Femur (tissue), 1 donor: ENCODE results near the gene LEMD2.

Experiments
- DNase-seq: peaks from one replicate; pipeline ENCODE4 v3.0.0-alpha.2; 2017

Gene LEMD2

GRCh38 chr6:33819021-33819420, 30.1 kb upstream of the LEMD2 start:
- DNase-seq = no peak

DNA sequence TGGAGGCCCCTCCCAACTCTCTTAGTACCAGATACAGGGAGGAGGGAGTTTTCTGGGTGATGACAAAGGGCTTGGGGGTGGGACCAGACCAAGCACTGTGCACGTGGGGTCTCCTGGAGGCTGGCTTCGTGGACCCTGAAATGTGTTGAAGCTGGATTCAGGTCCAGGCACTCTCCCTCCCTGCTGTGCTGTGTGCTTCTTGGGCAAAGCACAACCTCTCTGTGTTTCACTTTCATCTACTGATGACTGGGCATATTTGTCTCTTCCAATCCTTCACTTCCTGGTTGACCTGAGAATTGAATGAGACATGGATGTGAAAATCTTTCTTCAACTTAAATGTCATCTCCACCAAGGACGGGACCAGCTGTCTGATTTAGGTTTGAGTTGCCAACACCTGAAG, 29.4 kb upstream of the LEMD2 start:
- DNase-seq = no peak

GRCh38 chr6:33817489-33817888, 28.6 kb upstream of the LEMD2 start:
- no peak for DNase-seq

- DNase-seq = no peak
Observed at GRCh38 chr6:33816911-33817310, 28.0 kb upstream of the LEMD2 start.

DNA sequence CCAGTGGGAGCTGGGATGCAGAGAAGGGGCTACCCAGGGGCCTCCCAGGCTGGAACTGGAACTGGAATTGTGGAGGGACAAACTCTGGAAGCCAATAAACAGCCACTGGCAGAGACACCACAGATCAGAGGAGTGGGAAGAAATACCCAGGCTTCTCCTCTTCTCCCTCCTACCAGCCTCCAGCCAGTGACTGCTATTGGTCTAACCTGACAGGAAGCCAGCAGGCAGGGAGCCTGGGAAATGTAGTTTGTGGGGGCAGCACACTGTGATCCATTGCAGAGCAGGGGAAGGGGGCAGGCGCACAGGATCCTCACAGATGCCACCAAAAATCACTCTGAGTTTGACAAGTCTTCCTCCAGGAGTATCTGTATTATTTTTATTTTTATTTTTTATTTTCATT, 26.9 kb upstream of the LEMD2 start:
- DNase-seq = no peak

DNA sequence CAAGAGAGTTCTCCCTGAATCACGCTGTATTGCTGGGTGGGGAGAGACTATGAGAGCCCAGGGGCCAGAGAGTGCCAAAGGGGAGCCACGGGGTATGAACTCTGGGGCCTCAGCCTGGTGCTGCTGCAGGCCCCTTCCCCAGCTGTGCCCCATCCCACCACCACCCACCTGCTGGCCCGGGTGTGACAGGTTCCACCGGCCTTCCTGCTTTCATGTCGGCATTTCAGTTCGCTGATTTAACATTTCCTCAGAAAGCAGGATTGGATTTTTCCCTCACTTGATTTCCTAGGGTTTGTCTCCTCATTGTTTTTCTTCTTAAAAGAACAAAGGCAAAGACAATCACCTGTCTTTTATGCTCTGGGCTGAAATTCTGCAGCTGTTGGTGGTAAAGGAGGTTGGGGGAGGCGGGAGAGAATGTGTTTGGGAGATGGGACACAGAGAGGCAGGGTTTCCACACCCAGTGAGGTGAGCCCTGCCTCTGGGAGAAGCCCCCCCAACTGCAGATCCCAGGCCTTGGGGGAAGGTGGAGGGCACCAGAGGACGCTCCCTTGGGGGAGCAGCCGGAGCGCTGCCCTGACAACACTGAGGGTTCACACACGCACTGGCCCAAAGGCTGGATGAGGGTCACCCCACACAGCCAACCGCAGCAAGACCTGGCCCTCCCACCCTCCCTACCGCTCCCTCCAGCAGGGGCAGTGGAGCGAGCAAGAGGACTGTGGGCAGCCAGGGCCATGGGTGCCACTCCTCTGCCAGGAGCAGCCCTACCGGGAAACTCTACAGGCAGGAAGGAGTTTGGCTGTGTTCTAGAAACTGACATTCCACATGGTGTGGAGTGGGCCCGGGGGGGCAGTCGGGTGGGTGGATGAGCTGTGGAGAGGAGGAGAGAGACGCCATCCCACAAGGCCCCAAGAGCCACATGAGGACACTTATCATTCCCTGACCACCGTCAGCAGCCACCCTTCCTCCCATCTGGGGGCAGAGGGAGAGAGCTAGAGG, 25.4 kb upstream of the LEMD2 start:
- DNase-seq = no peak

DNA sequence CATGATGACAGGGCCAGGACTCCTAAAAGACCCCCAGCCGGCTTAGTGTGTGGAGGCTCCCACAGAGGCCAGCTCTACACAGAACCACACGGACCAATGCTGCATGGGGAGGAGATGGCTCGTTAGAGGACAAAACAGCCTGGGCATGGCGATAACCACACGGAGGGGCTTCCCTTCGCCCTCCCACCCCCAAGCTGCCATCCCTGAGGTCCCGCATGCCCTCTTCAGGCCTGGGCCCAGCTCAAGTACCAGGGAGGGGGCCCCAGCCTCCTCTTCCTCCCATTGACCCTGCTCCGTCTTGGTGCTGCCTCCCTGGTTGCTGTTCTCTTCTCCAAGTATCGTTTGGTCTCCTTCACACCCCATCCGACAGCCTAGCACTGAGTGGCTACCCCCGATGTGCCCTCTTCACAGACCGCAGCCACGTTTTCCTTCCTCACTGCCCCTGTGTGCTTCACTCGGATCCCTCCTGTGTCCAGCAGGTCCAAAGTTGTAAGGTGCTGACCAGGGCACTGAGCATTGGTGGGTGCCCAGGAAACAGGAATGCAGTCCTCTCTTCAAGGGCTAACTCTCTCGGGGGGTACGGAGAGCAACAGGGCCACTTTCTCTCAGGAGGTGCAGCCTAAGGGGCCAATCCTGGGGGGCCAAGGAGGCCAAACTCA, 24.4 kb upstream of the LEMD2 start:
- DNase-seq = no peak

DNA sequence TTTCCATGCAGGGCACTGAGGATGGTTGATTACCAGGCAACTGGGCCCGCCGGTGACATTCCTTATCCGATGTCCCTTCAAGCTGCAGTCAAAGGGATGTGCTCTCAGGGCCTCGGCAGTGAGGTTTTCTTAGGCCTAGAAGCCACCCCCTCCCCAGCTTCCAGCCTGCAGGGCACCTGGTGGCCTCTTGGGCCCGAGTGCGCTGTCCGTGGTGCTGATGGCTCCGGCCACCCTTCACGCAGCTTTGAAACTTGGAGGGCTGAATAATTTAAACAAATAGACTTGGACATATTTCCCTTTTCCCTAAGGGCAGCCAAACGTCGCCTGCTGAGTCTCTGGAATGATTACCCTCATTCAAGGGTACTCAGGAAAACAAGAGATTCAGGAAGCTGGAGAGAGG, 23.7 kb upstream of the LEMD2 start:
- DNase-seq = peak; percentile 69

DNA sequence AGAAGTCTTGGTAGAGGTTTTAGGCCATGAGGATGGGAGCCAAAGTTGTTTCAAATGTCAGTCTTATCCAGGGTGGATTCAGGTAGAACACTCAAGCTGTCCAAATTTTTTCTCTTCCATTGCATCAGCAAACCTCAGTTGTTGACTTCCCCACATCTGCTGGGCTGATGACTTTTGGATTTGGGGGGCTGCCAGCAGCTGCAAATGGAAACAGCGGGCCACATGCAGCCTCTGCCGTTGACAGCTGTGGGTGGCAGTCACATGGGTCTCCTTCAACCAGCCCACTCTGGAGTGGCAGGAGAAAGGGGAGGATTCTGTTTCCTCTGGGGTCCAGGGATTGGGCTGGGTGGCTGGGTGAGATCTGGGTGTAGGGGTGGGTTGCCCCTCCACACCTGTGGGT, 20.7 kb upstream of the LEMD2 start:
- peak; percentile 59 for DNase-seq

DNA sequence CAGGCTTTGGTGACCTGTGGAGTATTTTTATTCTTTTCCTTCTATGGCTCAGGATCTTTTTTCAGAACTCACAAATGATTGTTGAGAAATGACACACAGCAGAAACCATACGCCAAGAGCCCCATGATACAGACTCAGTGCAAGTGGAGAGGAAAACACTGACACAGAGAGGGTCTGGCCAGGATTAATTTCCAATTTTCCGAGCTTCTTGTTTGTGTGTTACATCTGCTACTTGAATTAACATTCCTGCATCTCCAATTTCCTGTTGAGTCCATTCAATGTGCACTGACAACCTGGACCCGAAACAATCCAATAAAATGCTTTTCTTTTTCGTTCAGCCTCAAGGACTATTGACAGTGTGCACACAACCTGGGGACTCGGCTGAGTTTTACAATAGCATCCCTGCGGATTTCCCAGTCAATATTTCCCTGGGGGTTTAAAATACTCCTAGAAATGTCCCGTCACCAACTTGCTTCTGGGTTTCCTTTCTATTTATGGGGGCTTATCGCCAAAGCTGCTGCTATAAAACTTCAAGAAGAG, 19.8 kb upstream of the LEMD2 start:
- no peak for DNase-seq

- DNase-seq = no peak
Observed at GRCh38 chr6:33807606-33808005, 18.7 kb upstream of the LEMD2 start.

GRCh38 chr6:33806841-33807240, 17.9 kb upstream of the LEMD2 start:
- DNase-seq = no peak

- DNase-seq = no peak
Observed at GRCh38 chr6:33803571-33804053, 14.7 kb upstream of the LEMD2 start, which contains the start of gene MLN. Gene MLN (minus strand): TSS chr6:33804003. CDS start chr6:33801163, 2,840 bp downstream.

DNA sequence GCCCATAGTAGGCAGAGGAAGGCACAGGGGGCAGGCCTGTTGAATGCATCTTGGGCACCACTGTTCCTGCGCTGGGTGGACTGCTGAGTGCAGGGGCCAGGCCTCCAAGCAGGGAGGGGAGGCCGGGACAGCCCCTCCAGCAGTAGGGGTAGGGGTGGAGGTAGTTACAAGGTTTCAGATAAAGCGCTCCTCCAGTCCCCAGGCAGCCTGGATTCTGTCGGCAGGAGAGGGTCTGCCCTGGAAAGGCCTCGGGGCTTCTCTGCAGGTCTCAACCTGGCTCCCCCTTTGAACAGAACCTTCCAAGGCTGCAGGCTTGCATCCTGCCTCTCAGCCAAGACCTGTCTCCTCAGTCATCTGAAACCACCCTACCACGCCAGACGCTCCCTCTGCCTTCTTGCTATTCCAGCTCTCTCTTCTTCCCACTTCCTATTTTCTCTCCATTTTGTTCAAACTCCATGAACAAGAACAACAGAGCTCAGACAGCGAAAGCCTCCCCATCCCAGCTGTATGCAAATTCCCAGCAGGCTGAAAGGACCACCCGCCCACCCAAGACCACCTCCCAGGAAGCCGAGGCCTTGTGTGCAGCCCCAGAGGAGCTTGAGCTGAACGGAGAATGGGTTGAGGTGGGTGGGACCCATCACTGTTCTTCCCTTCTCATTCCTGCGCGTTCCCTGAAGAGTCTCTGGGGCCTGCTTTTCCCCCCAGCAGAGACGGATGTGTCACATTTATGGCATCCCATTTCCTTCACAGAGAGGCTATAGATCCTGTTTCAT, 13.4 kb upstream of the LEMD2 start:
- no peak for DNase-seq

- no peak for DNase-seq
Observed at GRCh38 chr6:33801611-33802010, 12.7 kb upstream of the LEMD2 start.

GRCh38 chr6:33800248-33800969, 11.5 kb upstream of the LEMD2 start:
- no peak for DNase-seq

DNA sequence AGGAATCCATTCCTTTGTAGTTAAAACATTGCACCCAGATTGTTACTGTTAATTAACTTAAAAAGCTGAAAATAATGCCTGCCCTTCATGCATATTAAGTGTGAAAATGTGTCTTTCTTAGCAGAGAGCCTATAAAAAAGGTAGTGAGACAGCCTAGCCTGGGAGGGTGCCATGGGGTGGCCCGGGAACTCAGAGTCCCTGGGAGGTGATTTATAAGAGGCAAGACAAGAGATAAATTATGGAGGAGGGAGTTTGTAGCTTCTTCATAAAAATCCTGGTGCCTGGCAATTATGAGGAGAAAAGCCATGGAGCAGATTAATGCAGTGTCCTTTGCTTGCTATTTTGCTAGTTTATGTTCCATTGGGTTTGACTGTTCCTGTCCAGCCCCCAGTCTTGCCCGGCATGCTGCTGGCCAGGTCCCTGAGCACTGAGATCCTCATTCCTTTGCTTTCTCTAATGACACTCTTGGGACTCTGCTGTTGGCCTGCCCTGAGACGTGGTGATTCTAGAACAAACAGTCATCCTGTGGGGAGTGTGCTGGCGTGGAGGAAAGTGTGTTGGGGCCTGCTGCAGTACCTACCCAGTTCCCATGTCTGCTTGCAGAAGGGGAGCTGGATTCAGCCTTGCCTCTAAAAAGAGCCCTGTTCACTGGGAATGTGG, 10.7 kb upstream of the LEMD2 start:
- no peak for DNase-seq

DNA sequence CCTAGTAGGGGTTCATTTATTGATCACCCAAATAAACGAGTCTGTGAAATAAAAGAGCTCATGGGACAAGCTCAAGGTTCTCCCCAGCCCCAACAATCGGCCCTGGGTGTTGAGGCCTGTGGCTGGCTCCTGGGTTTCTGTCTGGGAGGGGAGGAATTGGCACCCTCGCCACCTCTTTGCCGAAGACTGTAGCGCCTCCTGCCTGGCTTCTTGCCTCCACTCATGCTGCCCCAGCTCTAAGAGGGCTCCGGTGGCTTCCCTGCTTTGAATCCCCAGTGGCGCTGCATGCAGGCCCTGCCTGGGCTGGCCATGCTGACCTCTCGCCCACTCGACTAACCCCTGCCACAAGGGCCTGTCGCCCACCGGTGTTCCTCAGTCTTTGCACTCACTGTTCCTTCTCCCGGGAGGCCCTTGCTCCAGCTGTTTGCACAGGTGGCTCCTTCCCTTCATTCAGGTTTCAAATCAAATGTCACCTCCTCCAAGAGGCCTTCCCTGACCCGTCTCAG, 9.5 kb upstream of the LEMD2 start:
- DNase-seq = no peak

- no peak for DNase-seq
Observed at GRCh38 chr6:33797626-33798342, 8.9 kb upstream of the LEMD2 start.

GRCh38 chr6:33794910-33795623, 6.1 kb upstream of the LEMD2 start:
- DNase-seq = no peak
